Measurements from ENCODE around the gene APP. TPM values are rescaled to one million over a fixed set of nuclear protein-coding genes. Genes with fewer than 3 reads are reported as not detected.

The APP gene
- total RNA-seq, 2 experiments from 2014 or later: 0.55 TPM; not detected in 1

DNA sequence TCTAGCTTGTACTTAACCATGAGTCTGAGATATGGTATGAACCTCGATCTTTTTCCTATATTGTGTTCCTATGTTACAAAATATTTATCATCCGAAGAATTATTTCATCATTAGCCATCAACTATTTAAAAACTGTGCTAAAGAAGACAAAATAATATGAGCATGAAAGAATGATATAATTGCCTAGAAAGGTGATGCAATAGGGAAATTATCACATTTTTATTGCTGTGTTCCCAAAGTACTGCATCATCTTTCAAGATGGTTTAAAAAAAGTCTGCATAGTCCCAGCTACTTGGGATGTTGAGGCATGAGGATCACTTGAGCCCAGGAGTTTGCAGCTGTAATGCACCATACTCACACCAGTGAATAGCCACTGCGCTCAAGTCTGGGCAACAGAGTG, 126.7 kb downstream of the APP start:
- TF ChIP-seq, protein P1, sequence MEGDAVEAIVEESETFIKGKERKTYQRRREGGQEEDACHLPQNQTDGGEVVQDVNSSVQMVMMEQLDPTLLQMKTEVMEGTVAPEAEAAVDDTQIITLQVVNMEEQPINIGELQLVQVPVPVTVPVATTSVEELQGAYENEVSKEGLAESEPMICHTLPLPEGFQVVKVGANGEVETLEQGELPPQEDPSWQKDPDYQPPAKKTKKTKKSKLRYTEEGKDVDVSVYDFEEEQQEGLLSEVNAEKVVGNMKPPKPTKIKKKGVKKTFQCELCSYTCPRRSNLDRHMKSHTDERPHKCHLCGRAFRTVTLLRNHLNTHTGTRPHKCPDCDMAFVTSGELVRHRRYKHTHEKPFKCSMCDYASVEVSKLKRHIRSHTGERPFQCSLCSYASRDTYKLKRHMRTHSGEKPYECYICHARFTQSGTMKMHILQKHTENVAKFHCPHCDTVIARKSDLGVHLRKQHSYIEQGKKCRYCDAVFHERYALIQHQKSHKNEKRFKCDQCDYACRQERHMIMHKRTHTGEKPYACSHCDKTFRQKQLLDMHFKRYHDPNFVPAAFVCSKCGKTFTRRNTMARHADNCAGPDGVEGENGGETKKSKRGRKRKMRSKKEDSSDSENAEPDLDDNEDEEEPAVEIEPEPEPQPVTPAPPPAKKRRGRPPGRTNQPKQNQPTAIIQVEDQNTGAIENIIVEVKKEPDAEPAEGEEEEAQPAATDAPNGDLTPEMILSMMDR (conservative IDR thresholded peaks at IDR 0.05; ENCODE audit: low read length): no peak
- no peak for TF ChIP-seq EZH2phosphoT487 (IDR thresholded peaks at IDR 0.05; ENCODE audit: borderline replicate concordance, low read depth, low read length)
- H3K79me2 ChIP-seq (ENCODE audit: insufficient read depth, low read depth, low read length): no peaks in the 10 kb centered on the region
- intact Hi-C loops (cut with micrococcal nuclease; ENCODE audit: unreplicated experiment): no loop called here
- no peaks in the 10 kb centered on the region for H3K4me1 ChIP-seq (ENCODE audit: insufficient read depth, low read length, poor library complexity, severe bottlenecking)
- no TSS peak for BruUV-seq (replicated peaks)
- no peak overlapping the region for H2AFZ ChIP-seq (ENCODE audit: low read length)
- CTCF ChIA-PET (ENCODE audit: unreplicated experiment): no interaction called here
- H3K4me3 ChIP-seq (ENCODE audit: low read depth, low read length, poor library complexity, severe bottlenecking): no peak overlapping the region
- no peaks in the 10 kb centered on the region for H4K20me1 ChIP-seq (ENCODE audit: insufficient read depth, low read length)
- H3K36me3 ChIP-seq (ENCODE audit: insufficient read depth, low read length): no peaks in the 10 kb centered on the region
- no peak overlapping the region for H3K27ac ChIP-seq (ENCODE audit: low read depth, low read length, poor library complexity, severe bottlenecking)
- no peaks in the 10 kb centered on the region for H3K9me2 ChIP-seq (ENCODE audit: insufficient read depth, low read length)
- H3K9me3 ChIP-seq (ENCODE audit: low read length): no peaks in the 10 kb centered on the region
- H3K4me2 ChIP-seq (ENCODE audit: low read length): no peak overlapping the region
- POLR2A ChIA-PET: interaction anchor here (1.3 kb wide), 1 partner anchor 9 kb away, joined by 5 read pairs; no protein-coding TSS in a partner anchor
- no peak for DNase-seq (ENCODE audit: low spot score)

DNA sequence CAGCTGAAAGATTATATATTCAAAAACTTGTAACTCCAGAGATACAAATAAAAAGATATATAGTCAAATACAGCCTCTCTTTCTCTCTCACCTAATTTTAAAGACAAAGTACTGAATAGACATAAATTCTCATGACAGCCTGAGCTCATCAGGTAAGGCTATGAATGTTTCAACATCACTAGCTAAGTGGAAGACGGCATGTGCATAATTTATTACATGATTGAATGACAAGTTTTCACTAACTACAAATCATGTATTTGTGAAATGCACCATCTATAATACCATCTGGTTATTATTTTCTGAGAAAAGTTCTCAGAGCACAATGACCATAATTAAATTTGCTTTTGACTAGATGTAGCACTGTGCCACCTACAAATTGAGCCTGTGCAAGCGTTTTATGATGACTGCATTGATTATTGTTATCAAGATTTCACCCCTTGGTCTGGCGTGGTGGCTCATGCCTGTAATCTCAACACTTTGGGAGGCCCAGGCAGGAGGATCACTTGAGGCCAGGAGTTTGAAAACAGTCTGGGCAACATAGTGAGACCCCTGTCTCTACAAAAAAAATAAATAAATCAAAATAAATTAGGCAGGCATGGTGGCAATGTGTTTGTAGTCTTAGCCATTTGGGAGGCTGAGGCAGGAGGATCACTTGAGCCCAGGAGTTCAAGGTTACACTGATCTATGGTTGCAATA, 128.2 kb downstream of the APP start:
- CTCF ChIA-PET (ENCODE audit: unreplicated experiment): no interaction called here
- H3K27ac ChIP-seq (ENCODE audit: low read depth, low read length, poor library complexity, severe bottlenecking): no peak overlapping the region
- DNase-seq (ENCODE audit: low spot score): no peak
- no peaks in the 10 kb centered on the region for H4K20me1 ChIP-seq (ENCODE audit: insufficient read depth, low read length)
- POLR2A ChIA-PET: no interaction called here
- H3K36me3 ChIP-seq (ENCODE audit: insufficient read depth, low read length): no peaks in the 10 kb centered on the region
- intact Hi-C loops (cut with micrococcal nuclease; ENCODE audit: unreplicated experiment): no loop called here
- no TSS peak for BruUV-seq (replicated peaks)
- no peaks in the 10 kb centered on the region for H3K9me3 ChIP-seq (ENCODE audit: low read length)
- H3K4me1 ChIP-seq (ENCODE audit: insufficient read depth, low read length, poor library complexity, severe bottlenecking): no peaks in the 10 kb centered on the region
- no peak overlapping the region for H3K4me2 ChIP-seq (ENCODE audit: low read length)
- no peak overlapping the region for H2AFZ ChIP-seq (ENCODE audit: low read length)
- H3K79me2 ChIP-seq (ENCODE audit: insufficient read depth, low read depth, low read length): no peaks in the 10 kb centered on the region
- H3K9me2 ChIP-seq (ENCODE audit: insufficient read depth, low read length): no peaks in the 10 kb centered on the region
- TF ChIP-seq EZH2phosphoT487 (IDR thresholded peaks at IDR 0.05; ENCODE audit: borderline replicate concordance, low read depth, low read length): no peak
- TF ChIP-seq, protein P1 (conservative IDR thresholded peaks at IDR 0.05; ENCODE audit: low read length): no peak
- no peak overlapping the region for H3K4me3 ChIP-seq (ENCODE audit: low read depth, low read length, poor library complexity, severe bottlenecking)

DNA sequence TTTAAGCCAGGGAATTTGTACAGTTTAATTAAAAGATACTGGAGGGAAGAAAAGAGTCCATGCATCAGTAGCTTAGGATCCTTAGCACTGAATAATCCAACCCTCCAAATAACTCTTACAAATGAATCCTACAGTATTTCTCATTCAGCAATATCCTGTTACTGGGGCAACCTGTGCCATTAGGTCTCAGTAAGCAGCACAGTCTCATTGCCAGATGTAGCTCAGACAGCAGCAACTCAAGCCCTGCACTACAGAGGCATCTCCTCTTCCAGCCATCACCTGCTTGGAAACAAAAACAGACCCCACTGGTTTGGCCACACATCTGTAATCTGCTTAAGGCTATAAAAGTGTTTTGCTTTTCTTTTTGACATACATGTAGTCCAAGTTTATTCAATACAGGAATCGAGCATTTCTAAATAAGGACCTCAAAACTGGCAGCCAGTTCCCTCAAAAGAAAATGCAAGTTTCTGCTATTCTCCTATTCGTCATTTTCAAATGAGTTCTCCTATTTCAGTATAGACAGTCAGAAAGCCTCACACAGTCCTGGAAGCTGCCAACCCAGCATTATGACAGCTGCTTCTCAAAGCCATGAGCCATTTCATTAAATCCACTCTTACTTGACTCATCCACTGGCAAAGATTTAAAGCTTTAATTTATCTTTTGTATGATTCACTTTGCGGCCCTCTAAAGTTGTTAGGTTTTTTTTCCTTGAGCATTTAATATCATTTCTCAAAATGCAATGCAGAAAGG, 129.0 kb downstream of the APP start:
- no peaks in the 10 kb centered on the region for H3K79me2 ChIP-seq (ENCODE audit: insufficient read depth, low read depth, low read length)
- ChIA-PET POLR2A (no interaction called here), CTCF (ENCODE audit: unreplicated experiment) (no interaction called here)
- TF ChIP-seq, protein P1 (conservative IDR thresholded peaks at IDR 0.05; ENCODE audit: low read length): no peak
- no peak for TF ChIP-seq EZH2phosphoT487 (IDR thresholded peaks at IDR 0.05; ENCODE audit: borderline replicate concordance, low read depth, low read length)
- H3K4me2 ChIP-seq (ENCODE audit: low read length): no peak overlapping the region
- H3K9me3 ChIP-seq (ENCODE audit: low read length): no peaks in the 10 kb centered on the region
- DNase-seq (ENCODE audit: low spot score): no peak
- no peaks in the 10 kb centered on the region for H3K4me1 ChIP-seq (ENCODE audit: insufficient read depth, low read length, poor library complexity, severe bottlenecking)
- no peak overlapping the region for H2AFZ ChIP-seq (ENCODE audit: low read length)
- H4K20me1 ChIP-seq (ENCODE audit: insufficient read depth, low read length): no peaks in the 10 kb centered on the region
- no TSS peak for BruUV-seq (replicated peaks)
- intact Hi-C loops (cut with micrococcal nuclease; ENCODE audit: unreplicated experiment): no loop called here
- H3K4me3 ChIP-seq (ENCODE audit: low read depth, low read length, poor library complexity, severe bottlenecking): no peak overlapping the region
- H3K27ac ChIP-seq (ENCODE audit: low read depth, low read length, poor library complexity, severe bottlenecking): no peak overlapping the region
- H3K9me2 ChIP-seq (ENCODE audit: insufficient read depth, low read length): no peaks in the 10 kb centered on the region
- H3K36me3 ChIP-seq (ENCODE audit: insufficient read depth, low read length): no peaks in the 10 kb centered on the region
